ENCODE measurements around the gene ITGB2.

ITGB2 gene

DNA sequence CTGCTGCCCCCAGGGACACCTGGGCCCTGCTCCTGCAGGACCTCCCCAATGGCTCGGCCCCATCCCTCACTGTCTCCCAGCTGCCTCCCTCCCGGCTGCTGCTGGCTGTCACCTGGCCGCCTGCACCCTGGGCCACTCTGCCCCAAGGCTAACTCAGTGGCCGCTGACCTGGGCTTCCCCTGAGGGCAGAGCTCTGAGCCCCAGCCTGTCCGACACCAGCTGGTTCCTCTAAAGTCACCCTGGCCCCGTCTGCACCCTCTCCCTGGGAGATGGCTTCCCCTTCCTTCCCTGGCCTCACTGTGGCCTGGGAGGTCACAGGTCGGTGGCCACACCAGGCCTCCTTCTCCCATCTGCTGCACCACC lies 15.0 kb downstream of the ITGB2 start:
- DNase-seq (ENCODE audit: low spot score): no peak
- in situ Hi-C loops (cut with MboI; ENCODE audit: low sequenced_read_pairs, unreplicated experiment): no loop called here
- TF ChIP-seq, protein P1, sequence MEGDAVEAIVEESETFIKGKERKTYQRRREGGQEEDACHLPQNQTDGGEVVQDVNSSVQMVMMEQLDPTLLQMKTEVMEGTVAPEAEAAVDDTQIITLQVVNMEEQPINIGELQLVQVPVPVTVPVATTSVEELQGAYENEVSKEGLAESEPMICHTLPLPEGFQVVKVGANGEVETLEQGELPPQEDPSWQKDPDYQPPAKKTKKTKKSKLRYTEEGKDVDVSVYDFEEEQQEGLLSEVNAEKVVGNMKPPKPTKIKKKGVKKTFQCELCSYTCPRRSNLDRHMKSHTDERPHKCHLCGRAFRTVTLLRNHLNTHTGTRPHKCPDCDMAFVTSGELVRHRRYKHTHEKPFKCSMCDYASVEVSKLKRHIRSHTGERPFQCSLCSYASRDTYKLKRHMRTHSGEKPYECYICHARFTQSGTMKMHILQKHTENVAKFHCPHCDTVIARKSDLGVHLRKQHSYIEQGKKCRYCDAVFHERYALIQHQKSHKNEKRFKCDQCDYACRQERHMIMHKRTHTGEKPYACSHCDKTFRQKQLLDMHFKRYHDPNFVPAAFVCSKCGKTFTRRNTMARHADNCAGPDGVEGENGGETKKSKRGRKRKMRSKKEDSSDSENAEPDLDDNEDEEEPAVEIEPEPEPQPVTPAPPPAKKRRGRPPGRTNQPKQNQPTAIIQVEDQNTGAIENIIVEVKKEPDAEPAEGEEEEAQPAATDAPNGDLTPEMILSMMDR (IDR thresholded peaks at IDR 0.05; ENCODE audit: borderline replicate concordance, control extremely low read depth, extremely low read depth, insufficient read depth, missing control alignments): no peak

DNA sequence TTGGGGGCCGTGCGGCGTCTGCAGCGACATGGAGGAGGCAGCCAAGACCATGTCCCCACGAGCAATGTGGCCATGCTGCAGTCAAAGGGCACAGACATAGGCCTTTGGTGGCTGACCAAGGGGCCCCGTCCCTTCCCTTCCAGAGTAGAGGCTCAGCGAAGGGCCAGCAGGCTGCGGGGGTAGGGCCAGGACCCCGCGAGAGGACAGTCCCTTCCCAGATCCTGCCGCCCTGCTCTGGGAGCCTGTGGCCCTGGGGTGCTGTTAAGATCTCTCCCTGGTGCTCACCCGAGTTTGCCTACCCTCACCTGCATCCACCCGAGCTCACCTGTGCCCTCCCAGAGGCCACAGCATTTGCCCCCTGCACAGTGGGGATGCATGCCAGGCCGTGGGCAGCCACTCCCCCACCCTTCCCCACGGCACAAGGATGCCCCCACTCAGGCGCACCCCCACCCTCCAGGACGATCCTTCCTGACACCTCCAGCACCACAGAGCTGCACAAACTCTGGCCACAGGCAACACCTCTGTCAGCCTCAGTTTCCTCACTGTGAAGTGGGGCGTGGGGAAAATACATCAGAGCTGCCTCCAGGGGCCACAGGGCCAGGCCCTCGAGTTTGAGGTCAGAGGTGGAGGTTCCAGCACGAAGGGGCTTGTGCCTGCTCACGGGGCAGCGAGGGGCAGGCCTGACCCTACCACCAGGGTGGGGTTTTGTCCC lies 15.5 kb downstream of the ITGB2 start:
- DNase-seq (ENCODE audit: low spot score): no peak
- TF ChIP-seq, protein P1 (IDR thresholded peaks at IDR 0.05; ENCODE audit: borderline replicate concordance, control extremely low read depth, extremely low read depth, insufficient read depth, missing control alignments): no peak
- in situ Hi-C loops (cut with MboI; ENCODE audit: low sequenced_read_pairs, unreplicated experiment): no loop called here

DNA sequence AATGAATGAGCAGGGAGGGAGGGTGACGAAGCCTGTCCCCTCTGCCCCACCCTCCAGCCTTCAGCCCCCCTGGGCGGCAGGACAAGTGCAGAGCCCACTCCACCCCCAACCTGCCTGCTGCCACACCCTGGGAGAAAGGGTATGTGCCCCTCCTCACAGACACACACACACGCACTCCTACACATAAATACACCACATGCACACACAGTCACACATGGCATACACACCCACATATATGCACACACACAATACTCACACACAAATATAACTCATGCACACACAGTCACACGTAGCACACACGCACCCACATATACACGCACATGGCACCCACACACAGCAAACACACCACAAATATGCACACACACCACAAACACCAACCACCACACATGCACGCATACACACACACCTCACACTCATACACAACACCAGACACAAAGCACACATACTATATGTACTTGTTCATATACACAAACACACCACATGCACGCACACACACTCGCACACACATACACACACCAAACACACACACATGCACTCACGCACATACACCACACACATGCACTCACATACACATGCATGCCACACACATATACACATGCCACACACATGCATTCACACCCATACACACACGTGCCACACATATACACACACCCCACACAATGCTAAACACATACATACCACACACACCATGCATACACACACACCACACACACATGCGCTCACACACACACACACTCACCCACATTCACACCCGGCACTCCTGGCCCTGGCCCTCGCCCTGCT lies 16.4 kb downstream of the ITGB2 start:
- DNase-seq (ENCODE audit: low spot score): no peak
- TF ChIP-seq, protein P1 (IDR thresholded peaks at IDR 0.05; ENCODE audit: borderline replicate concordance, control extremely low read depth, extremely low read depth, insufficient read depth, missing control alignments): no peak
- in situ Hi-C loops (cut with MboI; ENCODE audit: low sequenced_read_pairs, unreplicated experiment): no loop called here

DNA sequence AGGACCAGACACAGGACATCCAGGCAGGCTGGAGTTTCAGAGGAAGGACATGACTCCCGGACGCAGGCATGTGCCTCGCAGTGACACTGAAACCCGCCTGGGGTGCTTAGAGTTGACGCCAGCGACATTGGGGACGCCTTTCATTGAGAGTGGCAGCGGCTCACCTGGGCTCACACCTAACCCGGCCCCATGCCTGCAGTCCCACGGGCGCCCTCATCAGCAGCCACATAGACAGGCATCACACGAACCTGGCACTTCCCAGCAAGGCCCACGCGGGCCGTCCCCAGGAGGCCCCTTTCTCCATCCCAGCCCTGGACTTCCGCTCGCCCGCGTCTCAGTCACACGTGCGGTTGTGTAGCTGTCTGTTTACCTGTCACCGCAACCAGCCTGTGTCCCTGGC lies 17.0 kb downstream of the ITGB2 start:
- no peak for DNase-seq (ENCODE audit: low spot score)
- TF ChIP-seq, protein P1 (IDR thresholded peaks at IDR 0.05; ENCODE audit: borderline replicate concordance, control extremely low read depth, extremely low read depth, insufficient read depth, missing control alignments): no peak
- in situ Hi-C loops (cut with MboI; ENCODE audit: low sequenced_read_pairs, unreplicated experiment): no loop called here

DNA sequence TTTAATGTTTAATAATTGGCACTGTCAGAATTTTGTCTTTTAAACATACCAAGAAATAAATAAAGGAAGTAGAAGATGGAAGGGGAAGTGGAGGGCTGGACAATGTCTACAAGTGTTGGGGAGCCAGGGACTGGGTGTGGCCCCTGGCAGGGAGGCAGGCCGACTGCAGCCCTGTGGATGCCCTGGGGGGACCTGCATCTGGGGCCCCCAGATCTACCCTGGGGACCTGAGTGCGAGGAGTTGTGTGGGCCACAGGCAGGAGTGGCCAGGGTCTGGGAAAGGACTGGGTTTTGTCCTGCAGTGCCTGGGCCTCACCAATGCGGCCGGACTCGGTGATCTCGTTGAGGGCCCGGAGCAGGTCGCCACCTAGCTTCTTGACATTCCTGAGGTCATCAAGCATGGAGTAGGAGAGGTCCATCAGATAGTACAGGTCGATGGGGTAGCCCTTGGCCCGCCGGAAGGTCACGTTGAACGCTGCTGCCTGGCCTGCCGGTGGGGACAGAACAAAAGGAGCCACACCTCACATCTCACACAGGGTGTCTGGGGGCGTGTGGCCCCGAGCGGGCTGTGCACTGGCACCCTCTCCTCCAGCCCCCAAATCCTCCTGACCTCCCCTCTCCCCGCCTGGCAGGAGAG lies 17.5 kb downstream of the ITGB2 start:
- DNase-seq (ENCODE audit: low spot score): no peak
- in situ Hi-C loops (cut with MboI; ENCODE audit: low sequenced_read_pairs, unreplicated experiment): no loop called here

More for the DNA sequence above, 17.5 kb downstream of the ITGB2 start:
- TF ChIP-seq, protein P1 (IDR thresholded peaks at IDR 0.05; ENCODE audit: borderline replicate concordance, control extremely low read depth, extremely low read depth, insufficient read depth, missing control alignments): no peak
